K562 (cell line): Measurements from ENCODE around the gene CELA1. TPM values are rescaled to one million over a fixed set of nuclear protein-coding genes. Genes with fewer than 3 reads are reported as not detected.

Experiments used
- DDX20 ChIP-seq: fragments of 450-650 bp; IDR thresholded peaks from 2 replicates; pipeline ENCODE4 v1.6.1; 2016; ENCODE audit warnings: missing genetic modification characterization, low read depth, mild to moderate bottlenecking, missing compliant biosample characterization, moderate library complexity
- HINFP ChIP-seq: fragments of 450-650 bp; conservative IDR thresholded peaks from 2 replicates; pipeline ENCODE4 v1.6.1; 2016; ENCODE audit warnings: missing genetic modification characterization, low read depth, mild to moderate bottlenecking, control low read depth, missing compliant biosample characterization
- KLF10 ChIP-seq: fragments of 250-450 bp; sonication (Bioruptor Pico); IDR thresholded peaks from 2 replicates; pipeline ENCODE4 v1.6.1; 2021; ENCODE audit warnings: matching md5 sums
- L3MBTL2 ChIP-seq: fragments of 450-650 bp; IDR thresholded peaks from 2 replicates; pipeline ENCODE4 v1.6.1; 2016; ENCODE audit warnings: mild to moderate bottlenecking, moderate library complexity
- MAX ChIP-seq: sonication (generic); formaldehyde crosslinking; IDR thresholded peaks from 2 replicates; pipeline ENCODE4 v1.9.0; 2022; ENCODE audit warnings: mild to moderate bottlenecking, missing genetic modification reagents
- NBN ChIP-seq: fragments of 450-650 bp; IDR thresholded peaks from 2 replicates; pipeline ENCODE4 v1.6.1; 2016; ENCODE audit warnings: low read depth, mild to moderate bottlenecking
- NR2C1 ChIP-seq, 2 experiments: fragments of 450-650 bp; IDR thresholded peaks; 2 replicates each; pipeline ENCODE4 v1.6.1; 2017; ENCODE audit warnings: mild to moderate bottlenecking in 2 of 2, antibody characterized with exemption in 1 of 2, inconsistent platforms in 1 of 2, missing compliant biosample characterization in 1 of 2, missing genetic modification characterization in 1 of 2
- TEAD1 ChIP-seq, 2 experiments: fragments of 450-650 bp in 1 of 2; sonication (generic) in 1 of 2; formaldehyde crosslinking; IDR thresholded peaks; 2 replicates each; pipeline versions ENCODE4 v1.4.0 to v1.8.0; 2020 to 2022; ENCODE audit warnings: mild to moderate bottlenecking in 2 of 2, missing genetic modification reagents in 1 of 2
- ZBTB49 ChIP-seq: sonication (generic); formaldehyde crosslinking; IDR thresholded peaks from 2 replicates; pipeline ENCODE4 v1.8.0; 2022; ENCODE audit warnings: missing genetic modification reagents, mild to moderate bottlenecking, borderline replicate concordance
- ZEB2 ChIP-seq: fragments of 450-650 bp; IDR thresholded peaks from 2 replicates; pipeline ENCODE4 v1.6.1; 2016
- ZNF512 ChIP-seq: IDR thresholded peaks from 2 replicates; pipeline ENCODE4 v1.6.1; 2016; ENCODE audit warnings: missing genetic modification characterization, missing compliant biosample characterization
- ZNF740 ChIP-seq, 3 experiments: fragments of 200-800 bp in 1 of 3; sonication (Bioruptor generic) in 1 of 3; sonication (generic) in 1 of 3; formaldehyde crosslinking in 1 of 3; IDR thresholded peaks; 2 replicates each; pipeline versions ENCODE4 v1.6.1 to v1.8.0; 2016 to 2022; ENCODE audit warnings: mild to moderate bottlenecking in 2 of 3, missing compliant biosample characterization in 2 of 3, missing genetic modification characterization in 2 of 3, missing genetic modification reagents in 1 of 3
- polyA plus RNA-seq, 8 experiments: library from polyadenylated mRNA; depleted of rRNA in 4 of 8; stranded (reverse) in 5 of 8; unstranded in 3 of 8; fragments of >200 nt; fragmentation: Nextera tagmentation in 2 of 8; fragmentation: Illumina TruSeq in 1 of 8; extraction: Ambion mirVana in 2 of 8; extraction: Trizol in 1 of 8; gene quantifications; 2 replicates each; pipeline versions ENCODE4 v1.2.1 to v1.2.3, GENCODE V29; 2011 to 2014; ENCODE audit warnings: inconsistent platforms in 1 of 8, missing spikeins in 1 of 8
- total RNA-seq, 7 experiments: library from RNA; depleted of rRNA in 6 of 7; stranded (reverse); fragments of >200 nt in 6 of 7; fragmentation: Illumina TruSeq in 2 of 7; extraction: Trizol in 2 of 7; gene quantifications; 2 replicates each; pipeline versions ENCODE4 v1.2.1 to v1.2.3, GENCODE V29; 2011 to 2021; ENCODE audit warnings: low replicate concordance in 1 of 7

CELA1 gene
- total and polyA plus RNA-seq, 9 of the 15 experiments (the other 6 are each of a cell fraction or from before 2014, with no cell fraction given) = 0.06 to 0.27 (median 0.22) TPM; not detected in 6

GRCh38 chr12:51326698-51327439 is 19.6 kb downstream of the CELA1 start (continued):
- TF ChIP-seq NBN = peak; percentile 95; the same call in 1 of the 2 replicates
- TF ChIP-seq TEAD1 (CRISPR knock-in tag; IDR thresholded peaks at IDR 0.05) = peak in 1 of 2 experiments; percentile 74; a peak in 1 of 4 replicates
- no peak for TF ChIP-seq HINFP
- no peak for TF ChIP-seq MAX (CRISPR knock-in tag)
- TF ChIP-seq ZBTB49 (CRISPR knock-in tag) = no peak
- TF ChIP-seq ZNF512 (tag) = no peak
- TF ChIP-seq KLF10 (CRISPR knock-in tag) = no peak
- no peak for TF ChIP-seq DDX20 (tag)
- no peak for TF ChIP-seq ZEB2
- TF ChIP-seq NR2C1 (IDR thresholded peaks at IDR 0.05) = no peak
- TF ChIP-seq NR2C1 (tag; IDR thresholded peaks at IDR 0.05) = 0 out of 2 replicates have a peak, but pooled peaks have one; percentile 9
- peak; percentile 84 for TF ChIP-seq L3MBTL2
- no peak for TF ChIP-seq ZNF740 (CRISPR knock-in tag; IDR thresholded peaks at IDR 0.05)
- no peak for TF ChIP-seq ZNF740 (tag; IDR thresholded peaks at IDR 0.05)
